Cortex of kidney (tissue), 1 donor: ENCODE results near the gene CYP26B1.

Experiments used
- DNase-seq: peaks from one replicate; lab custom pipeline; 2025; lab: John Stamatoyannopoulos, UW

CYP26B1 gene

GRCh38 chr2:72155151-72155550, 7.5 kb upstream of the CYP26B1 start:
- DNase-seq = no peak

- DNase-seq = no peak
Measured at GRCh38 chr2:72154386-72154975, 6.8 kb upstream of the CYP26B1 start.

GRCh38 chr2:72153924-72154323, 6.3 kb upstream of the CYP26B1 start:
- no peak for DNase-seq

- no peak for DNase-seq
Measured at GRCh38 chr2:72153026-72153791, 5.5 kb upstream of the CYP26B1 start.

- no peak for DNase-seq
Measured at GRCh38 chr2:72150861-72151356, 3.2 kb upstream of the CYP26B1 start.

GRCh38 chr2:72150157-72150860, 2.6 kb upstream of the CYP26B1 start:
- no peak for DNase-seq

- DNase-seq = no peak
Measured at GRCh38 chr2:72149556-72150156, 2.0 kb upstream of the CYP26B1 start.

GRCh38 chr2:72148837-72149555, 1.3 kb upstream of the CYP26B1 start:
- no peak for DNase-seq

GRCh38 chr2:72148003-72148836, 558 bp upstream of the CYP26B1 start:
- no peak for DNase-seq

GRCh38 chr2:72146347-72147302, 1.0 kb downstream of the CYP26B1 start:
- no peak for DNase-seq

GRCh38 chr2:72145658-72146329, 1.9 kb downstream of the CYP26B1 start:
- DNase-seq = no peak

- DNase-seq = no peak
Measured at GRCh38 chr2:72145289-72145657, 2.4 kb downstream of the CYP26B1 start.

- no peak for DNase-seq
Measured at GRCh38 chr2:72144632-72145288, 2.9 kb downstream of the CYP26B1 start.

- no peak for DNase-seq
Measured at GRCh38 chr2:72144274-72144631, 3.4 kb downstream of the CYP26B1 start.

- no peak for DNase-seq
Measured at GRCh38 chr2:72143441-72144273, 4.0 kb downstream of the CYP26B1 start.

- DNase-seq = no peak
Measured at GRCh38 chr2:72142570-72143440, 4.9 kb downstream of the CYP26B1 start.

- DNase-seq = no peak
Measured at GRCh38 chr2:72141881-72142451, 5.7 kb downstream of the CYP26B1 start.
